ENCODE measurements around the gene CST9L. TPM values are rescaled to one million over a fixed set of nuclear protein-coding genes. Genes with fewer than 3 reads are reported as not detected.

The CST9L gene
- total RNA-seq (not detected), polyA plus RNA-seq (not detected)
- long read RNA-seq, donor 1: 0 reads
- long read RNA-seq, donor 2: 0 reads
- long read RNA-seq, donor 3: 0 reads

- Histone ChIP-seq H3K9me3 (no peaks in the 10 kb centered on the region), H3K4me1 (no peaks in the 10 kb centered on the region), H3K27ac (no peak within 1 kb of the TSS), H3K27me3 (no peaks in the 10 kb centered on the region), H3K36me3 (no peaks in the 10 kb centered on the region), H3K4me3 (no peak within 1 kb of the TSS)
- no peak for DNase-seq
- TF ChIP-seq CTCF (IDR thresholded peaks at IDR 0.05): no peak
- no peak for TF ChIP-seq POLR2A (IDR thresholded peaks at IDR 0.05)
- no peak for ATAC-seq
- intact Hi-C loops (cut with DNase I): no loop called here
- 31 to 37% (median 34%) methylated on average over 11 of the region's 11 CpGs for WGBS, 4 donors
These were observed at the start of gene CST9L for GRCh38 chr20:23568320-23568970. TSS of gene CST9L (minus strand) at chr20:23568484. CDS start at chr20:23568450, 34 bp downstream.

GRCh38 chr20:23614163-23614562, 45.9 kb upstream of the CST9L start:
- ATAC-seq (peak in 2 of 4 donors; percentile 10 to 31), DNase-seq (no peak)
- TF ChIP-seq CTCF (IDR thresholded peaks at IDR 0.05): no peak
- no peak for TF ChIP-seq POLR2A (IDR thresholded peaks at IDR 0.05)
- Histone ChIP-seq H3K9me3 (no peaks in the 10 kb centered on the region), H3K4me3 (no peak overlapping the region), H3K27ac (peak overlapping the region in 3 of 12 donors; percentile 9 to 57 (median 15)), H3K36me3 (no peaks in the 10 kb centered on the region), H3K27me3 (no peaks in the 10 kb centered on the region), H3K4me1 (peaks cover 0 to 26% (median 1%) of the 10 kb centered on the region in 12 donors)
- intact Hi-C loops (cut with DNase I): no loop called here
- 91 to 95% (median 93%) methylated on average over 5 of the region's 5 CpGs for WGBS, 4 donors

GRCh38 chr20:23613676-23614075, 45.4 kb upstream of the CST9L start:
- no peaks in the 10 kb centered on the region for H3K9me3 ChIP-seq
- no peaks in the 10 kb centered on the region for H3K36me3 ChIP-seq
- intact Hi-C loops (cut with DNase I): no loop called here
- ATAC-seq (peak in 2 of 4 donors; percentile 52 to 64), DNase-seq (peak in 1 of 5 donors; percentile 47)
- TF ChIP-seq CTCF (IDR thresholded peaks at IDR 0.05) (no peak), POLR2A (IDR thresholded peaks at IDR 0.05) (no peak)
- H3K4me1 ChIP-seq: peaks cover 0 to 26% (median 1%) of the 10 kb centered on the region in 12 donors
- H3K27me3 ChIP-seq: no peaks in the 10 kb centered on the region
- H3K27ac ChIP-seq: peak overlapping the region in 5 of 12 donors; percentile 9 to 57 (median 20)
- H3K4me3 ChIP-seq: no peak overlapping the region

GRCh38 chr20:23612396-23612795, 44.1 kb upstream of the CST9L start:
- H3K4me3 ChIP-seq: no peak overlapping the region
- peaks cover 0 to 26% (median 1%) of the 10 kb centered on the region in 12 donors for H3K4me1 ChIP-seq
- H3K9me3 ChIP-seq: no peaks in the 10 kb centered on the region
- no peaks in the 10 kb centered on the region for H3K27me3 ChIP-seq
- H3K36me3 ChIP-seq: no peaks in the 10 kb centered on the region
- intact Hi-C loops (cut with DNase I): no loop called here
- no peak for ATAC-seq
- WGBS, 4 donors: 63 to 71% (median 70%) methylated on average over 2 of the region's 2 CpGs
- H3K27ac ChIP-seq: peak overlapping the region in 1 of 12 donors; percentile 13
- no peak for DNase-seq
- TF ChIP-seq CTCF (IDR thresholded peaks at IDR 0.05): no peak
- TF ChIP-seq POLR2A (IDR thresholded peaks at IDR 0.05): no peak

Data from heart left ventricle (tissue), 16 donors.